B cell (primary cell): ENCODE data around the gene ALS2CL. TPM values are rescaled to one million over a fixed set of nuclear protein-coding genes. Genes with fewer than 3 reads are reported as not detected.

Experiments
- ATAC-seq: fragments of 200-7000 bp; cut with Tn5 transposase; one replicate; pipeline ENCODE4 v1.10.0; 2021; ENCODE audit warnings: low read depth, mild to moderate bottlenecking, moderate number of reproducible peaks, moderate library complexity
- CTCF ChIA-PET: fragments of 350-600 bp; sonication (Branson Sonifier 250); formaldehyde crosslinking; loops from one replicate; lab custom pipeline; 2021; ENCODE audit warnings: antibody characterized with exemption, inconsistent platforms; lab: Charles Lee
- POLR2A ChIA-PET: fragments of 350-600 bp; sonication (Branson Sonifier 250); formaldehyde crosslinking; loops from one replicate; lab custom pipeline; 2021; ENCODE audit warnings: antibody characterized with exemption; lab: Charles Lee
- DNase-seq: peaks from one replicate; pipeline ENCODE4 v3.0.0; 2013
- H2AFZ ChIP-seq: 2 replicates; pipeline ENCODE4 v1.6.1; 2012; ENCODE audit warnings: mild to moderate bottlenecking, low read depth, low read length; ENCODE audit not compliant: insufficient read depth, poor library complexity, severe bottlenecking
- H3K27ac ChIP-seq, 2 donors: 1 replicate in 1 of 2; 2 replicates in 1 of 2; pipeline ENCODE4 v1.5.1; 2012 to 2013; ENCODE audit warnings: low read length in 2 of 2, mild to moderate bottlenecking in 2 of 2, moderate library complexity in 1 of 2
- H3K27me3 ChIP-seq, 4 experiments: fragments of 200-600 bp in 1 of 4; sonication (generic) in 1 of 4; replicated peaks in 1 of 4; 1 replicate in 2 of 4; 2 replicates in 2 of 4; pipeline versions ENCODE4 v1.6.1 to v1.7.0; 2013 to 2016; ENCODE audit warnings: low read length in 3 of 4, mild to moderate bottlenecking in 2 of 4, mixed read lengths in 1 of 4, moderate library complexity in 1 of 4; ENCODE audit not compliant: insufficient read depth in 4 of 4, control insufficient read depth in 3 of 4; ENCODE audit errors: control extremely low read depth in 1 of 4
- H3K36me3 ChIP-seq, 2 experiments: replicated peaks in 1 of 2; 1 replicate in 1 of 2; 2 replicates in 1 of 2; pipeline versions ENCODE4 v1.6.1 to v1.7.1; 2013; ENCODE audit warnings: low read length in 1 of 2; ENCODE audit not compliant: insufficient read depth in 2 of 2, control insufficient read depth in 1 of 2; ENCODE audit errors: control extremely low read depth in 1 of 2, extremely low read depth in 1 of 2
- H3K4me1 ChIP-seq, 2 donors: fragments of 200-600 bp in 1 of 2; sonication (generic) in 1 of 2; 1 replicate in 1 of 2; 2 replicates in 1 of 2; pipeline versions ENCODE4 v1.5.1 to v1.6.1; 2013 to 2017; ENCODE audit warnings: low read length in 2 of 2; ENCODE audit not compliant: control insufficient read depth in 2 of 2, insufficient read depth in 2 of 2
- H3K4me2 ChIP-seq: replicated peaks from 2 replicates; pipeline ENCODE3; 2012; ENCODE audit warnings: mild to moderate bottlenecking, low read depth, low read length; ENCODE audit not compliant: poor library complexity, severe bottlenecking
- H3K4me3 ChIP-seq, 5 experiments: fragments of 200-600 bp in 1 of 5; sonication (generic) in 1 of 5; 1 replicate in 3 of 5; 2 replicates in 2 of 5; pipeline versions ENCODE4 v1.5.1 to v1.7.0; 2011 to 2016; ENCODE audit warnings: low read length in 4 of 5, mild to moderate bottlenecking in 4 of 5, low read depth in 2 of 5, control low read depth in 1 of 5, moderate library complexity in 1 of 5; ENCODE audit not compliant: insufficient read depth in 1 of 5; ENCODE audit errors: control extremely low read depth in 1 of 5, extremely low read depth in 1 of 5
- H3K79me2 ChIP-seq: fragments of 200-600 bp; sonication (generic); one replicate; pipeline ENCODE4 v1.6.0; 2016; ENCODE audit warnings: low read length; ENCODE audit not compliant: control insufficient read depth, insufficient read depth
- H3K9ac ChIP-seq: fragments of 200-600 bp; sonication (generic); 2 replicates; pipeline ENCODE4 v1.6.1; 2017; ENCODE audit warnings: mild to moderate bottlenecking, low read length, moderate library complexity
- H3K9me3 ChIP-seq, 3 donors: one replicate each; pipeline versions ENCODE4 v1.6.1 to v1.7.1; 2013; ENCODE audit warnings: low read length in 2 of 3; ENCODE audit not compliant: control insufficient read depth in 2 of 3, insufficient read depth in 1 of 3; ENCODE audit errors: control extremely low read depth in 1 of 3
- H4K20me1 ChIP-seq: 2 replicates; pipeline ENCODE4 v1.6.0; 2012; ENCODE audit warnings: mild to moderate bottlenecking, low read length; ENCODE audit not compliant: insufficient read depth, control insufficient read depth, poor library complexity, severe bottlenecking
- H3K27ac Mint-ChIP-seq: one replicate; pipeline ENCODE4 v1.8.0; 2021; ENCODE audit warnings: mixed read lengths
- H3K27me3 Mint-ChIP-seq: one replicate; pipeline ENCODE4 v1.8.0; 2021; ENCODE audit warnings: mixed read lengths
- H3K4me1 Mint-ChIP-seq: one replicate; pipeline ENCODE4 v1.8.0; 2021; ENCODE audit warnings: mixed read lengths
- H3K4me3 Mint-ChIP-seq: one replicate; pipeline ENCODE4 v1.8.0; 2021; ENCODE audit warnings: mixed read lengths
- H3K9me3 Mint-ChIP-seq: one replicate; pipeline ENCODE4 v1.8.0; 2022; ENCODE audit warnings: mixed read lengths; ENCODE audit not compliant: insufficient read depth
- EZH2 ChIP-seq: IDR thresholded peaks from 2 replicates; pipeline ENCODE4 v1.6.1; 2012; ENCODE audit warnings: borderline replicate concordance, low read depth, mild to moderate bottlenecking, moderate library complexity, low read length; ENCODE audit not compliant: insufficient read depth, poor library complexity, severe bottlenecking
- WGBS: methylation state at CpG from one replicate; pipeline ENCODE4 v1.1.5; 2013; ENCODE audit warnings: missing lambda C conversion rate; ENCODE audit not compliant: insufficient coverage; 5-methylcytosine and 5-hydroxymethylcytosine counted together
- intact Hi-C: fragments of 100-400 bp; cut with micrococcal nuclease; formaldehyde crosslinking; loops from one replicate; pipeline ENCODE4 v1.10.0; 2022
- polyA plus RNA-seq: library from polyadenylated mRNA; depleted of rRNA; stranded (reverse); fragments of >200 nt; gene quantifications from 2 replicates; pipeline ENCODE4 v1.2.3, GENCODE V29; 2012
- total RNA-seq, 2 donors: library from RNA; stranded (reverse); fragments of 120-200 nt in 1 of 2; gene quantifications; 1 replicate in 1 of 2; 2 replicates in 1 of 2; pipeline versions ENCODE4 v1.2.3 to v1.2.4, GENCODE V29; 2013 to 2022
- TF ChIP-seq, protein P1 (sequence below): fragments of 200-600 bp; IDR thresholded peaks from one replicate; pipeline ENCODE4 v1.8.0; 2022; ENCODE audit warnings: antibody characterized with exemption, mild to moderate bottlenecking

ALS2CL gene
- total and polyA plus RNA-seq, 2 donors (not counting 1 experiment from before 2014, with no cell fraction given) = 0.22 to 0.30 TPM

DNA sequence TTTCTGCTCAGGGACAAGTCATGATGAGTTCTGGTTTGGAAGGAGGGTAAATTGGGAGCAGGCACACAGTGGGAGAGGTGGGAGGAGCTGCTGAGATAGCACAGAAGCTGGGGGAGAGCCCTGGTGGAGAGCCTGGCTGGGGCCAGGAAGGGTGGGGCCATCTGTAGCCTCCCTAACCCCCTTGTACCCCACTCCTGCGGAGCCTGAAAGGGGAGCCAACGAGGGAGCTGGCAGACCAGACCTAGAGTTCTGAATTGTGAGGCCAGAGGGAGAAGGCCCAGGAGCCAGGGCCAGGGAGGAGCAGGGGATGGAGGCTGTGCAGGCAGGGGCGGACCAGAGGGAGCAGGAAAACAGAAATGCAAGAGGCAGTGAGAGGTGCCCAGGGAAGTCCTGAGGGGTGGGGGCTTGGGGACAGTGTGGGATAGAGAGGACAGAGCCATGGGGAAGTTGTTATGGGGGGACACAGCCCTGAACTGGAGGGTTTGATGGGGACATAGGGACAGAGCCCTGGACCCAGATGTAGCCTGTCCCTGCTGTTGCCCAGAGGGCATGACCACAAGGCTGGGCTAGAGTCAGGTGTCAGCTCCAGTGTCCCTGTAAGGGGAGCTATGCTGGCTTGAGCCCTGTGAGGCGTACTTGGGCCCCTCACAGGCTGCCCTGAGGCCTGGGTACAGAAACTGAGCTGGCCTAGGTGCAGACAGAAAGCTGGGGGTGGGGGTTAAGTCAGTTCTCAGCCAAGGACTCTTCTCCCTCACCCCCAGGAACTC lies 8.9 kb upstream of the ALS2CL start:
- no peak overlapping the region for H3K27ac Mint-ChIP-seq
- H3K4me3 ChIP-seq = no peak overlapping the region
- H3K27ac ChIP-seq = no peak overlapping the region
- no peaks in the 10 kb centered on the region for H3K9me3 ChIP-seq
- no peak overlapping the region for H2AFZ ChIP-seq
- ATAC-seq (no peak), DNase-seq (no peak)
- H3K4me2 ChIP-seq = no peak overlapping the region
- H3K79me2 ChIP-seq = no peaks in the 10 kb centered on the region
- CTCF ChIA-PET = interaction anchor here (1.0 to 2.1 kb wide), 7 partner anchors 9 to 221 kb away, joined by 3 to 12 read pairs (median 4); partner anchors contain the start of gene ALS2CL
- peaks cover 4% of the 10 kb centered on the region for H3K4me1 Mint-ChIP-seq
- peaks cover 16% of the 10 kb centered on the region for H3K27me3 Mint-ChIP-seq
- TF ChIP-seq, protein P1, sequence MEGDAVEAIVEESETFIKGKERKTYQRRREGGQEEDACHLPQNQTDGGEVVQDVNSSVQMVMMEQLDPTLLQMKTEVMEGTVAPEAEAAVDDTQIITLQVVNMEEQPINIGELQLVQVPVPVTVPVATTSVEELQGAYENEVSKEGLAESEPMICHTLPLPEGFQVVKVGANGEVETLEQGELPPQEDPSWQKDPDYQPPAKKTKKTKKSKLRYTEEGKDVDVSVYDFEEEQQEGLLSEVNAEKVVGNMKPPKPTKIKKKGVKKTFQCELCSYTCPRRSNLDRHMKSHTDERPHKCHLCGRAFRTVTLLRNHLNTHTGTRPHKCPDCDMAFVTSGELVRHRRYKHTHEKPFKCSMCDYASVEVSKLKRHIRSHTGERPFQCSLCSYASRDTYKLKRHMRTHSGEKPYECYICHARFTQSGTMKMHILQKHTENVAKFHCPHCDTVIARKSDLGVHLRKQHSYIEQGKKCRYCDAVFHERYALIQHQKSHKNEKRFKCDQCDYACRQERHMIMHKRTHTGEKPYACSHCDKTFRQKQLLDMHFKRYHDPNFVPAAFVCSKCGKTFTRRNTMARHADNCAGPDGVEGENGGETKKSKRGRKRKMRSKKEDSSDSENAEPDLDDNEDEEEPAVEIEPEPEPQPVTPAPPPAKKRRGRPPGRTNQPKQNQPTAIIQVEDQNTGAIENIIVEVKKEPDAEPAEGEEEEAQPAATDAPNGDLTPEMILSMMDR = no peak
- no peak for TF ChIP-seq EZH2
- 87% methylated on average over 3 of the region's 4 CpGs for WGBS
- H4K20me1 ChIP-seq = no peaks in the 10 kb centered on the region
- H3K9me3 Mint-ChIP-seq = no peaks in the 10 kb centered on the region
- H3K4me1 ChIP-seq = peaks cover 3 to 8% of the 10 kb centered on the region in 2 donors
- POLR2A ChIA-PET = no interaction called here
- intact Hi-C loops = no loop called here
- no peak overlapping the region for H3K9ac ChIP-seq
- peaks cover 0 to 36% (median 12%) of the 10 kb centered on the region in 4 experiments for H3K27me3 ChIP-seq
- H3K36me3 ChIP-seq = no peaks in the 10 kb centered on the region
- H3K4me3 Mint-ChIP-seq = no peak overlapping the region
